ENCODE results near the gene MCM3AP.
A peak's percentile ranks its signal among the peaks of the same experiment; 100 is the strongest.
"Not testable (repeated sequence)": the region's sequence is repeated elsewhere in the genome, so short reads cannot be mapped to it uniquely, and the experiment has no call there.

Gene MCM3AP

GRCh38 chr21:46268371-46268770, 17.0 kb downstream of the MCM3AP start:
- no peak for DNase-seq

DNA sequence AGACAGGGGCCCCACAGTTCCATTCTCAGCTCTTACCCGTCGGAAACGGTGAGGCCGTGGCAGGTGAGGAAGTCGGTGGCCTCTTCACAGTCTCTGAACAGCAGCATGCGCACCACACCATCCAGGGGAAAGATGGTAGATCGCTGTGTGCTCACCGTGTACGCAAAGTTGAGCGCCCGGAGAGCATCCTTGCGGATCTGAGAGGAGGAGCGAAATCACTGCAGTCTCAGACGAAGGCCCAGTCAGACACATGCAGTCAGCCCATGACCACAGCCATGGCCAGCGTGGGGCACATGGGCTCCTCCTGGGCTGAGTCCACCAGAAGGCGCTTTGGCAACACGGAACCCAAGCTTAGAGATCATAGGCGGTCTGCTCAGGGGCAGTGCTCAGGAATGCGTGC, 18.5 kb downstream of the MCM3AP start:
- no peak for DNase-seq

DNA sequence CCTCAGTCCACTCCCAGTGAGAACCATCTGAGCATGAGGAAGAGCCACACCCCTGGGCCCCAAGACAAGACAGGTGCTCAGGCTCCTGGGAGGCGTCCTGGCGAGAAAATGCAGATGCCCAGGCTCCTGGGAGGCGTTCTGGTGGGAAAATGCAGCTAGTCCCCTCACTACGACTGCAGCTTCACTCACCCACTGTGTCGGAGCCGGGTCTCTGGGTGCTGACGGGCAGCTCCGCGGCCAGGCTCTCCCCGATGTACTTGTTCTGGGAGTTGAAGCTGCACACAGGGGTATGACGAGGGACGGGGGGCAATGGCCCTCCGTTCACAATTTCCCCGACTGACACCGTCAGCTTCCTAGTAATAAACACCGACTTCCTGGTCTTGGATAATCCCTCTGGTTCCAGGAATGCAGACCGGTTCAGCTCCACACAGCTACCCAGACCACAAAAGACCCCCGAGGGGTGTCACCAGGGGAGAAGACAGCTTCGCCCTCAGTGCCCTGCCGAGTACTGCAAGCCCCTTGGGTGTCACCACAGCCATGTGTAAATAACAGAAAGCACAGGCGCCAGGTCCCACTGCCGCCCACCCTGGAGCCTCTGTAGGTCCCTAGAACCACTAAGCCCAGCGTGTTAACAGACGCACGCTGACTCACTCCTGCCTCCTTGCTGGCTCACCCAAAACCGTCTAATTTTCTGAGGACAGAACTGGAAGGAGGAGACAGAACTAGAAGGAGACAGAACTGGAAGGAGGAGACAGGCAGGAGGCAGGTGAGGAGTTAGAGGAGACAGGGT, 19.5 kb downstream of the MCM3AP start:
- DNase-seq: no peak

GRCh38 chr21:46264690-46265144, 20.7 kb downstream of the MCM3AP start:
- DNase-seq: no peak

GRCh38 chr21:46264046-46264689, 21.2 kb downstream of the MCM3AP start:
- no peak for DNase-seq

GRCh38 chr21:46256501-46256994, 28.9 kb downstream of the MCM3AP start:
- DNase-seq: no peak

DNA sequence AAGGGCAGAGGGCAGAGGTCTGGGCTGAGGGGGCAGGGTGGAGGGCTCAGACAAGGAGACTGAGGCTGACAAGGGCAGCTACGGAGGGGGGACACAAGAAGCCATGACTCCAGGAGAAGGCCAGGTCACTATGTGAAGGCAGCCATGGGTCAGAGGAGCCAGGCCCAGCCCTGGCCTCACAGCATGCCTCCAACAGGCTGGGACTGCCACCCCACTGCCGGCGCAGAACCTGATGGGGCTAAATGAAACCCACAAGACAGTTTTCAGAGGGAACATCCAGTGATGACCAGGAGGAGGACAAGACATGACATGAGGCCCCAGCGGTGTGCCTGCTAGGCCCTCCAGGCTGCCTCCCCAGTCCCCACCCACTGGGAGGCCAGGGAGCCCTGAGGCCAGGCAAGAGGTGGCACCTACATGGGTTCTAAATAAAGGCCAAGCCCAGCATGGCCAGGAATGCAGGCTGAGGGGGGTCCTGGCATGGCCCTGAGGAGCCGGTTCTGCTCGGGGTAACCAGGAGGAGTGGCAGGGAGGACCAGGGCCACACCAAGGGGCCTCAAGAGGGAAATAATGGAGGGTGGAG, 29.6 kb downstream of the MCM3AP start:
- DNase-seq: no peak

- no peak for DNase-seq
Observed at GRCh38 chr21:46255166-46255565, 30.2 kb downstream of the MCM3AP start.

DNA sequence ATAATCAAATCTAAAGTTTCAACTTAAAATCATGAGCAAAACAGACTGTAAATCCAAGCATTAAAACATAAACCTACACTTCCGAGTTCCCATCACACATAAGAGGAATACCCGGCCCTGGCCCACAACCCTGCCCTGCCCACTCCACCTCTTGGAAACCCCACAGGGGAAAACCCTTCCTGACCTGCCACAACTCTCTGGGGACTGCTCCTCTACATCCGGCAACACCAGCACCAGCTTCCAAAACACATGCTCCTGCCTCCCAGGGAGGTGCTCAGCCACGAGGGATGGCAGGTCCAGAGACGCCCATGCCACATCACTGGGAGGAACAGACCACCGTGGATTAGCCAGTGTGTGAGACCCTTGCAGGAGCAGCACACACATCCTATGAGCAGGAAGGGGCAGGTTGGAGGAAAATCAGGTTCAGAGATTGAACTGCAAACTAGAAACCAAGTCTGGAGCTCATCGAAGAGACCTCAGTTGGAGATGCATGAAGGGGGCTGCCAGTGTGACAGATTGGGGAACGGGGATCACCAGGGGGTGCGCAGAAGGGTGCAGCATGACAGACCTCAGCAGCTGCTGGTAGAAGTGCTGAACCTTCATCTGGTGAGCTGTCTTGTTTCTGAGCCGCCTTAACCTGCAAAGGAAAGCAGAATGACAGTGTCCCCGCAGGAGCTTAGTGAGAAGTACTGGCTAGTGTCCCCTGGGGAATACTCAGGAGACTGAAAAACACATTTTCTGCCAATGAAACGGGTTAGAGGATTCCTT, 31.0 kb downstream of the MCM3AP start:
- no peak for DNase-seq

DNA sequence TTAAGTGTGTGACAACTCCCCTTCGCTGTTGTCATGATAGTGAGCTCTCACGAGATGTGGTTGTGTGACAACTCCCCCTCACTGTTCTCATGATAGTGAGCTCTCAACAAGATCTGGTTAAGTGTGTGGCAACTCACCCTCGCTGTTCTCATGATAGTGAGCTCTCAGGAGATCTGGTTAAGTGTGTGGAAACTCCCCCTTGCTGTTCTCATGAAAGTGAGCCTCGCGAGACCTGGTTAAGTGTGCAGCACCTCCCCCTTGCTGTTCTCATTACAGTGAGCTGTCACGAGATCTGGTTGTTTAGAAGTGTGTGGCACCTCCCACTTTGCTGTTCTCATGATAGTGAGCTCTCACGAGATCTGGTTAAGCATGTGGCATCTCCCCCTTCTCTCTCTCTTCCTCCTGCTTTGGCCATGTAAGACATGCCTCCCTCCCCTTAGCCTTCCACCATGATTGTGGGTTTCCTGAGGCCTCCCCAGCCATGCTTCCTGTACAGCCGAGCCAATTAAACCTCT, 31.7 kb downstream of the MCM3AP start:
- peak; percentile 68 to 71 for DNase-seq

DNA sequence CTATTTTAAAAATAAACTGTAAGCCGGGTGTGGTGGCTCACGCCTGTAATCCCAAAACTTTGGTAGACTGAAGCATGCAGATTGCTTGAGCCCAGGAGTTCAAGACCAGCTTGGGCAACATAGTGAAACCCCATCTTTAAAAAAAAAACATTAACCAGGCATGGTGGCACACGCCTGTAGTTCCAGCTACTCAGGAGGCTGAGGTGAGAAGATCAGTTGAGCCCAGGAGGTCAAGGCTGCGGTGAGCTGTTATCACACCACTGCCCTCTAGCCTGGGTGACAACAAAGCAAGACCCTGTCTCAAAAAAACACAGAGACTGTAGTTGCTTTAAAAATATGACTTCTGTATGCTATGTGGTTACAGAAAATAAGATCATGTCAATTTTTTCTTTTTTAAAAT, 32.6 kb downstream of the MCM3AP start:
- no peak for DNase-seq

DNA sequence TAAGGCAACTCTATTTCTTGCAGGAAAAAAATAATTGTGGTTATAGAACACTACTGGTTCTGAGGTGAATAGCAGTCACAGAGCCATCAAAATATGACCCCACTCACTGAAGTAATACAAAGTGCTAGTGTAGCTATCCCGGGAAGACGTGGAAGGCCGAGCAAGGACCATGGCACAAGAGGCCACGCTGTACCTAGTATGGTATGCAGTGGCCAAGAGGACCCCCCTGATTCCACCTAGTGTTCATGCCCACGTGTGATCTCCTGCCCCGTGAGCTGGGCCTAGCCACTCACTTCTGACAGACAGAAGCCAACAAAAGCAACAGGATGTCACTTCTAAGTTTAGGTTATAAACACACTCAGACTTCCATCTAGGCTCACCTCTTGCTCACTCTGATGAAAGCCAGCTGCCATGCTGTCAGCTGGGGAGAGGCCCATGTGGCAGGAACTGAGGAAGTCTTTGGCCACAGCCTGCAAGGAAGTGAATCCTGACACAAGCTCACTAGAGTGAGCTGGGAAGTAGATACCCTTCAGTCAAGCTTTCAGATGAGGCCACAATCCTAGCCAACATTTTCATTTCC, 35.2 kb downstream of the MCM3AP start:
- DNase-seq: no peak

GRCh38 chr21:46248827-46249226, 36.6 kb downstream of the MCM3AP start:
- no peak for DNase-seq

DNA sequence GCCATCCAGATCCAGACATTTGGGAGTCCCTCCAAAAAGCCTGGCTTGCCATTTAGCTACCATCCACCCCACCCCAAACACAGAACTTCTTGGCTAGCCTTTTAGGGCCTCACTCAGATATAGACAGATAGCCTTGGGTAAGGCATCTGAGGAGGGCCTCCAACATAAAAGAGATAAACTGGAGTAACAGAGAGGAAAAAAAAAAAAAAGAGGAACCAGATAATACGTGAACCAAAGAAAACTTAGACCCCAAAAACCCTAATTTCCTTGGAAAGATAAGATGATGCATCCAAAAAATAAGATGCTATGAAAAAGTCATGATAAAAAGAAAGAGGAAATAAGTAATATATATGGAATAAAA, 37.0 kb downstream of the MCM3AP start:
- no peak for DNase-seq

DNA sequence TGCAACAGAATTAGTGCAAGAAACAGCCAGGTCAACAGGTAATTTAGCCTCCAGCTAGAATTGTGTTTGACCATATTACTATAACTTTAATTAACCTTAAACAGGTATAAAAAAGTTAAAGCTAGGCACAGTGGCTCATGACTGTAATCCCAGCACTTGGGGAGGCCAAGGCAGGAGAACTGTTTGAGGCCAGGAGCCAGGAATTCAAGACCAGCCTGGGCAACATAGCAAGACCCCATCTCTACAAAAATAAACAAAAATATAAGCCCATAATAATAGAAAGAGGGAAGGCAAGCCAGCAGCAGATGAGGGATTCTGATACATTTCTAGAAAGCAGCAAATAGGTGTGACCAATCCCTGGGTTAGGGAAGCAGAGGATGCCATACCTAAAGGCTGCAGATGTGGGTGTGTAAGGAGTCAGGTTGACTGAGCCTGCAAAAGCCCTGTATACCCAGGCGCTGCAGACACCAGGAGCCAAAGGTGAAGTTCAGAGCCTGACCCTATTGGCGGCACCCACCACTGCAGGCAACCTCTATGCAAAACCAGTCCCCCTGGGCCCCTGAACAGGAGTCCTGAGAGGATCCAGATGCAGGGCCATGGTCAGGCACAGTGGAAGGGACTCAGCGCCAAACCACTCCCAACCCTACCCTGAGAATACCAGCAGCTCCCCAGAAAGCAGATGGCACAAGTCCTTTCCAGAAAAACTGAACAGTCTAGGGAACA, 37.6 kb downstream of the MCM3AP start:
- DNase-seq: no peak

DNA sequence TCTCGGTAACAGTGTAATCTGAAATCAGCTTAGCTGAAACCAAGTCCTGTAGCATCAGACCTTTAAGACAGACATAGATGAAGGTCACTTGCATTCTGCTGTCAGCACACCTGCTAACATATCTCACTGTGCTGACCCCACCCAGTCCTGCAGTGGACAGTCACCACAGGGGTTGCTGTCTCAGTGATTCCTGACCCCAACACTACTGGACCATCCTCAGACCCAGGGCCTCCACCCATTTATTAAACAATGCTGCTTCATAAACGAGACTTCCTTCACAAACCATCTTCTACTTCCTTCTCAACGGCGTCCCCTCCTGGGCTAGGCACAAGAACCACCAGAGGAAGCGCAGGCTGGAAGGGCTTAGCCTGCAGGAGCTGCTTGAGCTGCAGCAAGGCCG, 39.1 kb downstream of the MCM3AP start:
- no peak for DNase-seq

DNA sequence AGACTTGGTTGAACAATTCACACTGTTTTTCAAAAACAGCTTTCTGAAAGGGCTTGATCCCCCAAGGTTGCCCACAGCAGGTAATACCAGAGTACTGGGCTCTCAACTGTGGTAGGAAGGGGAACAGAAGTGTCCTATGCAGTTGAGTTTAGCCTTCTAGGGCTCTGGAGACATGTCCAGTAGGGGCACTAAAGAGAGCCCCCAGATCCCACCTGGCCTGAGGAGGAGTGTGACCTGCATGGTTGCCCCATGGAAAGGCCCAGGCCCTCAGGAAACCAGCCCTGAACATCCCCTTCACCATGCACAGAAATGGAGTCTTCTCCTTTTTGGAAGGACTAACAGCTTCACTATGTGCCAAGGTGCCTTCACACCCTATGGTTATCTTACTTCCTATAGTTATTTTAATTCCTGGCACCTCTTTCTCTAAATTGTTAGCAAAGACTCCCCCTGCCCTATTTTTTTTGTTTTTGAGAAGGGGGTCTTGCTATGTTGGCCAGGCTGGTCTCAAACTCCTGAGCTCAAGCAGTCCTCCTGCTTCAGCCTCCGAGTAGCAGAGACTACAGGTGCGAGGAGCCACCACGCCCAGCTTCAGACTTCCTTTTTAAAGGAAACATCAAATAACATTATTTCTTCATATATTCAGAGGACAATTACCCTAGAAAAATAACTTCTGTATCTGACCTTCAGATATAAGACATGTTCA, 40.0 kb downstream of the MCM3AP start:
- DNase-seq: no peak

GRCh38 chr21:46244602-46245001, 40.8 kb downstream of the MCM3AP start:
- DNase-seq: no peak

DNA sequence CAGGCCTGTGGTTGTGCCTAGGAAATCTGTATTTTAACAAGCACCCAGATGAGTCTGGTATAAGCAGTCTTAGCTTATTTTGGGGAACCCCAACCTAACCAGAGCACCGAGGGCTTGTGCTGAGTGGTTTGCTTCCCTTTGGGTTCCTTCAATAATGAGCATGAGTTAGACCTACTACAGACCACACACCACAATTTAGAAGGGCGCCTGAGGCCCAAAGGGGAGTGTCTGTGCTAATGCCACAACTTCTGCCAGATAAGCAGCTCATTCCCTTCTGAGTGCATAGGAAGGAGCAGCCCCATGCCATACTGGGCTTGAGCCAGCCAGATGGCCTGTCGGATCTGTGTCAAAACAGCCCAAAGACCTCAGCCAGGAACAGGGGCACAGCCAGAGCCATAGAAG, 41.5 kb downstream of the MCM3AP start:
- no peak for DNase-seq

GRCh38 chr21:46243325-46243724, 42.1 kb downstream of the MCM3AP start:
- no peak for DNase-seq

- DNase-seq: not testable (repeated sequence)
Observed at GRCh38 chr21:46241577-46241976, 43.8 kb downstream of the MCM3AP start.

Data from CD4-positive, alpha-beta T cell treated with Interleukin-4 for 1 hour (primary cell).